NB4 (cell line): ENCODE results near the gene PARD6G.

Experiments
- DNase-seq: peaks from one replicate; pipeline ENCODE4 v3.0.0; 2010; ENCODE audit warnings: low read depth
- H3K4me3 ChIP-seq: one replicate; pipeline ENCODE4 v1.5.1; 2011; ENCODE audit warnings: mild to moderate bottlenecking, low read depth, low read length, moderate library complexity
- MYC ChIP-seq: IDR thresholded peaks from 2 replicates; pipeline ENCODE4 v1.6.1; 2011; ENCODE audit warnings: low read depth, low read length
- POLR2A ChIP-seq: IDR thresholded peaks from 2 replicates; pipeline ENCODE4 v1.6.1; 2011; ENCODE audit warnings: mild to moderate bottlenecking; ENCODE audit not compliant: insufficient read length; ENCODE audit errors: extremely low read depth
- TF ChIP-seq, protein P1 (sequence below): IDR thresholded peaks from one replicate; pipeline ENCODE4 v1.5.1; 2012; ENCODE audit warnings: low read depth, low read length
- TF ChIP-seq, protein P2 (sequence below): IDR thresholded peaks from 2 replicates; pipeline ENCODE4 v1.6.1; 2011; ENCODE audit warnings: low read depth, low read length

The PARD6G gene

DNA sequence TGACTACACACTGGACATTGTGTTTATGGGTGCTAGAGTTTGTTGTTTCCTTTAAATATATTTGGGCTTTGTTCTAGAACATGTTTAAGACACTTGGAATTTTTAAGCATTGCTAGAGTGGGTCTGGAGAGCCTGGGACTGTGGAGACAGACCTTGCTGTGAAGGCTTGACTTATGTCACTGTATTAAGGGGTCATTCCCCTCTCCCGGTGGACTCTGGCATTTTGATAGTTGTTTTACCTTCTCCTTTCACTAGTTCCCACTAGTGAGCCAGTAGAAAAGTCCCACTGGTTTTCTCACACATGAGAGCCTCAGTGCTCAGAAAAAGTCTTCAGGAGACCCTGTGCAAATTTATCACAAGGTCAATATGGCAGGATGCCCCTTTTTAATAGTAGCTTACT, 119.7 kb downstream of the PARD6G start:
- H3K4me3 ChIP-seq, result no peak overlapping the region
- no peak for DNase-seq
- TF ChIP-seq, protein P1, sequence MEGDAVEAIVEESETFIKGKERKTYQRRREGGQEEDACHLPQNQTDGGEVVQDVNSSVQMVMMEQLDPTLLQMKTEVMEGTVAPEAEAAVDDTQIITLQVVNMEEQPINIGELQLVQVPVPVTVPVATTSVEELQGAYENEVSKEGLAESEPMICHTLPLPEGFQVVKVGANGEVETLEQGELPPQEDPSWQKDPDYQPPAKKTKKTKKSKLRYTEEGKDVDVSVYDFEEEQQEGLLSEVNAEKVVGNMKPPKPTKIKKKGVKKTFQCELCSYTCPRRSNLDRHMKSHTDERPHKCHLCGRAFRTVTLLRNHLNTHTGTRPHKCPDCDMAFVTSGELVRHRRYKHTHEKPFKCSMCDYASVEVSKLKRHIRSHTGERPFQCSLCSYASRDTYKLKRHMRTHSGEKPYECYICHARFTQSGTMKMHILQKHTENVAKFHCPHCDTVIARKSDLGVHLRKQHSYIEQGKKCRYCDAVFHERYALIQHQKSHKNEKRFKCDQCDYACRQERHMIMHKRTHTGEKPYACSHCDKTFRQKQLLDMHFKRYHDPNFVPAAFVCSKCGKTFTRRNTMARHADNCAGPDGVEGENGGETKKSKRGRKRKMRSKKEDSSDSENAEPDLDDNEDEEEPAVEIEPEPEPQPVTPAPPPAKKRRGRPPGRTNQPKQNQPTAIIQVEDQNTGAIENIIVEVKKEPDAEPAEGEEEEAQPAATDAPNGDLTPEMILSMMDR, result no peak

DNA sequence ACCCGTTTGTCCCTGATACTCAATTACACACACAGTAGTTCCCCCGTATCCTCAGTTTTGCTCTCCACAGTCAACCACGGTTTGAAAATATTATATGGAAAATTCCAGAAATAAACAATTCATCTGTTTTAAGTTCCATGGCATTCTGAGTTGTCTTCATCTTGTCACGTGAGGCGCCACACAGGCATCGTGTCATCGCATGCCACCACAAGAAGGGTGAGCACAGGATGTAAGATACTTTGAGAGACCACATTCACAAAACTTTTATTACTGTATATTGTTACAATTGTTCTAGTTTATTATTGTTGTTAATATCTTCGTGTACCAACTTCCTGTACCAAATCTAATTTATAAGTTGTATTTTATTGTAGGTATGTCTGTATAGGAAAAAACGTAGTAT, 120.5 kb downstream of the PARD6G start:
- DNase-seq, result no peak
- TF ChIP-seq, protein P2, sequence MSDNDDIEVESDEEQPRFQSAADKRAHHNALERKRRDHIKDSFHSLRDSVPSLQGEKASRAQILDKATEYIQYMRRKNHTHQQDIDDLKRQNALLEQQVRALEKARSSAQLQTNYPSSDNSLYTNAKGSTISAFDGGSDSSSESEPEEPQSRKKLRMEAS, result no peak
- TF ChIP-seq POLR2A (no peak), MYC (no peak)
- TF ChIP-seq, protein P1, result no peak
- H3K4me3 ChIP-seq, result no peak overlapping the region

DNA sequence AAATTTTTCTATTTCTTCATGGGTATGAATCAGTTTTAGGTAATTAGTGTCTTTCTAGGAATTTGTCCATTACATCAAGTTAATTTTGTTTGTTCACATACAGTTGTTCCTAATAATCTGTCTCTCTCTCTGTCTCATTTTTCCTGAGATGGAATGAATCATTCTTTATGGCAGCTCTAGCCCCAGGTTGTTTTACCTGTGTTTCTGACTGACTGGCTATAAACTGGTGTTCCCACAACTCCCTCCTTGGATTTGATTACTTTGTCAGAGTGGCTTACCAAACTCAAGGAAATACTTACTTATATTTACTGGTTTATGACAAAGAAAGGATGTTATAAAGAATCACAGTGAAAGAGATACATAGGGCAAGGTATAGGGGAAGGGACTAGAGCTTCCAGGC, 123.2 kb downstream of the PARD6G start:
- no peak for DNase-seq
- H3K4me3 ChIP-seq, result no peak overlapping the region
- TF ChIP-seq POLR2A (no peak), MYC (no peak)
- TF ChIP-seq, protein P2, result no peak
- TF ChIP-seq, protein P1, result no peak

DNA sequence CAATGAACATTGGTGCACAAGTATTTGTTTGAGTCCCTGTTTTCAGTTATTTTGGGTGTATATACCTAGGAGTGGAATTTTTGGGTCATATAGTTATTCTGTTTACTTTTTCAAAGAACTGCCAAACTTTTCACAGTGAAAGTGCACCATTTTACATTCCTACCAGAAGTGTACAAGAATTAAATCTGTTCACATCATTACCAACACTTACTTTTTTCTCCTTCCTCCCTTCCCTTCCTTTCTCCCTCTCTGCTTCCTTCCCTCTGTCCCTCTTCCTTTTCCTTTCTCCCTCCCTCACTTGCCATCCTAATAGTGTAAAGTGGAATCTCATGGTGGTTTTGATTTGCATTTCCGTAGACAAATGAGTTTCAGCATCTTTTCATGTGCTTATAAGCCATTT, 126.4 kb downstream of the PARD6G start:
- TF ChIP-seq POLR2A, result no peak
- no peak for TF ChIP-seq MYC
- TF ChIP-seq, protein P1, result no peak
- no peak overlapping the region for H3K4me3 ChIP-seq
- DNase-seq, result no peak

DNA sequence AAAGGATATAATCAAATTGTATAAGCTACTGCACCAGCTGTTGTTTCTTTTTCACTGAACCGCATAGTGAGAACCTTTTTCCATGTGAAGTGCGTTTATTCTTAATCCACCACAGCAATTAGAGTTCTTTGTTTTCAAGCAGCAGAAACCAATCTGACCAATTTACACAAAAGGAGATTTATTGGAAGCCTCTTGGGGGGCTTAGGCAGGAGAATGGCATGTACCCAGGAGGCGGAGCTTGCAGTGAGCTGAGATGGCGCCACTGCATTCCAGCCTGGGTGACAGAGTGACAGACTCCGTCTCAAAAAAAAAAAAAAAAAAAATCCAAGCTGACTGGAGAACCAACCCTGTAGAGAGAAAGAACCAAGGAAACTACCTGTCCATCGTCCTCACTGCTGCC, 128.2 kb downstream of the PARD6G start:
- DNase-seq, result no peak
- H3K4me3 ChIP-seq, result no peak overlapping the region
- no peak for TF ChIP-seq POLR2A
- no peak for TF ChIP-seq MYC

DNA sequence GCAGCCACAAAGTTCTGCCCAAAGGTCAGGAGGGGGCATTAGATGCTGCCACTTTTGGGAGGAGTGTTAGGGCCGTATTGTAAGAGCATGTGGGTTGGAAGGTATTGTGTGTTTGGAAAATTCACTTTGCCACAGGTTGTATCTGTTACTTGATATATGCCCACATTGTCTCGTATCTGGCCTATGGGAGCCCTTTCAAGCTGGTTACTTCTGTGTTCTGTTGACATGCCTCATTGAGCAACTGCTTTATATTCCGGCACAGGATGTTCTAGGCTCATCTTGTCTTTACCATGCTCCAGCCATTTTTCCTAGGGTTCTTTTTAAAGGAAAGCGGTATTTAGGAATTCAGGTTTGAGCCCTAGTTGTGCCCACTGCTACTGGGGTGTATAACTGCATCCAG, 132.3 kb downstream of the PARD6G start:
- DNase-seq, result no peak
- TF ChIP-seq, protein P2, result no peak
- TF ChIP-seq MYC (no peak), POLR2A (no peak)
- TF ChIP-seq, protein P1, result no peak
- no peak overlapping the region for H3K4me3 ChIP-seq
